ENCODE data around the gene OR2M7. TPM values are rescaled to one million over a fixed set of nuclear protein-coding genes. Genes with fewer than 3 reads are reported as not detected.

Gene OR2M7
- polyA plus RNA-seq, 2 of the 4 experiments (the other 2 are of a cell fraction): not detected

DNA sequence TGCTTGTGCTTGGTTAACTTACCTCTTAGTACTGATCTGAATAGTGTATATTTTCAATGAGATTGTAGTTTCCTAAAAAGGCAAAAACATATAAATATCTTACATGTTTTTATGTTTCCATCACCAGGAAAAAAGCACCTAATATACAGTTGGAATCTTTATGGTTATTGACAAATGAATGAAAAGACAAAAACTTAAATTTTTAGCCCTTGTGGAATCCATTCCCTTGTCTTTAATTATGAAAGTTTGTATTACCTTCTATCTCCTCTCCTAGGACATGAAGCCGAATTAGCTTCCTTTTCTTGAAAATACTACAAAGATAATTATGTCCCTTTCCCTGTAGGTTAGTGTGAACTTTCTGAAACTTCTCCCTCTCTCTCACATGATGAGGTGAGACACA lies 21.0 kb downstream of the OR2M7 start, which contains the start of gene OR2T12:
Gene OR2T12, minus strand, starts transcription at position 101 of the 400 bp plus-strand sequence. CDS start 7,846 bp downstream, outside the sequence.
- ATAC-seq (no peak), DNase-seq (ENCODE audit: low read depth in 1 of 2, low spot score in 1 of 2) (no peak), FAIRE-seq (no peak)
- no peak within 1 kb of the TSS for H3K4me3 ChIP-seq
- 3% methylated on average over 1 of the region's 1 CpG for WGBS (ENCODE audit: missing lambda C conversion rate)
- CTCF ChIA-PET: no interaction called here
- POLR2A ChIA-PET: no interaction called here
- H3K27ac ChIP-seq: no peak within 1 kb of the TSS
- no peaks in the 10 kb centered on the region; the same call in 2 of the 3 replicates for H3K9me3 ChIP-seq
- no peaks in the 10 kb centered on the region for H3K4me1 ChIP-seq
- H3K4me2 ChIP-seq: no peak within 1 kb of the TSS
- TF ChIP-seq ZC3H11A (IDR thresholded peaks at IDR 0.05) (no peak), ESRRA (IDR thresholded peaks at IDR 0.05; ENCODE audit: borderline replicate concordance, low read length) (no peak), MAZ (IDR thresholded peaks at IDR 0.05; ENCODE audit: borderline replicate concordance, low read depth, low read length) (no peak), TFCP2L1 (CRISPR knock-in tag; IDR thresholded peaks at IDR 0.05) (no peak), RNF2 (IDR thresholded peaks at IDR 0.05; ENCODE audit: borderline replicate concordance, low read depth) (no peak), JUNB (IDR thresholded peaks at IDR 0.05) (no peak), MAFK (IDR thresholded peaks at IDR 0.05; ENCODE audit: partially characterized antibody) (no peak), KDM1A (IDR thresholded peaks at IDR 0.05; ENCODE audit: low read depth) (no peak), SREBF2 (IDR thresholded peaks at IDR 0.05) (no peak), RAD21 (conservative IDR thresholded peaks at IDR 0.05 in 1 of 2, IDR thresholded peaks at IDR 0.05 in 1 of 2) (no peak), MYC (IDR thresholded peaks at IDR 0.05; ENCODE audit: borderline replicate concordance, low read length) (no peak), RARB (CRISPR knock-in tag; IDR thresholded peaks at IDR 0.05) (no peak)
- TF ChIP-seq, protein P1, sequence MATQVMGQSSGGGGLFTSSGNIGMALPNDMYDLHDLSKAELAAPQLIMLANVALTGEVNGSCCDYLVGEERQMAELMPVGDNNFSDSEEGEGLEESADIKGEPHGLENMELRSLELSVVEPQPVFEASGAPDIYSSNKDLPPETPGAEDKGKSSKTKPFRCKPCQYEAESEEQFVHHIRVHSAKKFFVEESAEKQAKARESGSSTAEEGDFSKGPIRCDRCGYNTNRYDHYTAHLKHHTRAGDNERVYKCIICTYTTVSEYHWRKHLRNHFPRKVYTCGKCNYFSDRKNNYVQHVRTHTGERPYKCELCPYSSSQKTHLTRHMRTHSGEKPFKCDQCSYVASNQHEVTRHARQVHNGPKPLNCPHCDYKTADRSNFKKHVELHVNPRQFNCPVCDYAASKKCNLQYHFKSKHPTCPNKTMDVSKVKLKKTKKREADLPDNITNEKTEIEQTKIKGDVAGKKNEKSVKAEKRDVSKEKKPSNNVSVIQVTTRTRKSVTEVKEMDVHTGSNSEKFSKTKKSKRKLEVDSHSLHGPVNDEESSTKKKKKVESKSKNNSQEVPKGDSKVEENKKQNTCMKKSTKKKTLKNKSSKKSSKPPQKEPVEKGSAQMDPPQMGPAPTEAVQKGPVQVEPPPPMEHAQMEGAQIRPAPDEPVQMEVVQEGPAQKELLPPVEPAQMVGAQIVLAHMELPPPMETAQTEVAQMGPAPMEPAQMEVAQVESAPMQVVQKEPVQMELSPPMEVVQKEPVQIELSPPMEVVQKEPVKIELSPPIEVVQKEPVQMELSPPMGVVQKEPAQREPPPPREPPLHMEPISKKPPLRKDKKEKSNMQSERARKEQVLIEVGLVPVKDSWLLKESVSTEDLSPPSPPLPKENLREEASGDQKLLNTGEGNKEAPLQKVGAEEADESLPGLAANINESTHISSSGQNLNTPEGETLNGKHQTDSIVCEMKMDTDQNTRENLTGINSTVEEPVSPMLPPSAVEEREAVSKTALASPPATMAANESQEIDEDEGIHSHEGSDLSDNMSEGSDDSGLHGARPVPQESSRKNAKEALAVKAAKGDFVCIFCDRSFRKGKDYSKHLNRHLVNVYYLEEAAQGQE (IDR thresholded peaks at IDR 0.05): no peak
- TF ChIP-seq, protein P2, sequence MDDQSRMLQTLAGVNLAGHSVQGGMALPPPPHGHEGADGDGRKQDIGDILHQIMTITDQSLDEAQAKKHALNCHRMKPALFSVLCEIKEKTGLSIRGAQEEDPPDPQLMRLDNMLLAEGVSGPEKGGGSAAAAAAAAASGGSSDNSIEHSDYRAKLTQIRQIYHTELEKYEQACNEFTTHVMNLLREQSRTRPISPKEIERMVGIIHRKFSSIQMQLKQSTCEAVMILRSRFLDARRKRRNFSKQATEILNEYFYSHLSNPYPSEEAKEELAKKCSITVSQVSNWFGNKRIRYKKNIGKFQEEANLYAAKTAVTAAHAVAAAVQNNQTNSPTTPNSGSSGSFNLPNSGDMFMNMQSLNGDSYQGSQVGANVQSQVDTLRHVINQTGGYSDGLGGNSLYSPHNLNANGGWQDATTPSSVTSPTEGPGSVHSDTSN (IDR thresholded peaks at IDR 0.05): no peak
- TF ChIP-seq, protein P3, sequence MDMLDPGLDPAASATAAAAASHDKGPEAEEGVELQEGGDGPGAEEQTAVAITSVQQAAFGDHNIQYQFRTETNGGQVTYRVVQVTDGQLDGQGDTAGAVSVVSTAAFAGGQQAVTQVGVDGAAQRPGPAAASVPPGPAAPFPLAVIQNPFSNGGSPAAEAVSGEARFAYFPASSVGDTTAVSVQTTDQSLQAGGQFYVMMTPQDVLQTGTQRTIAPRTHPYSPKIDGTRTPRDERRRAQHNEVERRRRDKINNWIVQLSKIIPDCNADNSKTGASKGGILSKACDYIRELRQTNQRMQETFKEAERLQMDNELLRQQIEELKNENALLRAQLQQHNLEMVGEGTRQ (IDR thresholded peaks at IDR 0.05): no peak
- TF ChIP-seq, protein P4, sequence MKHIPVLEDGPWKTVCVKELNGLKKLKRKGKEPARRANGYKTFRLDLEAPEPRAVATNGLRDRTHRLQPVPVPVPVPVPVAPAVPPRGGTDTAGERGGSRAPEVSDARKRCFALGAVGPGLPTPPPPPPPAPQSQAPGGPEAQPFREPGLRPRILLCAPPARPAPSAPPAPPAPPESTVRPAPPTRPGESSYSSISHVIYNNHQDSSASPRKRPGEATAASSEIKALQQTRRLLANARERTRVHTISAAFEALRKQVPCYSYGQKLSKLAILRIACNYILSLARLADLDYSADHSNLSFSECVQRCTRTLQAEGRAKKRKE (CRISPR knock-in tag; IDR thresholded peaks at IDR 0.05; ENCODE audit: low read depth): no peak

DNA sequence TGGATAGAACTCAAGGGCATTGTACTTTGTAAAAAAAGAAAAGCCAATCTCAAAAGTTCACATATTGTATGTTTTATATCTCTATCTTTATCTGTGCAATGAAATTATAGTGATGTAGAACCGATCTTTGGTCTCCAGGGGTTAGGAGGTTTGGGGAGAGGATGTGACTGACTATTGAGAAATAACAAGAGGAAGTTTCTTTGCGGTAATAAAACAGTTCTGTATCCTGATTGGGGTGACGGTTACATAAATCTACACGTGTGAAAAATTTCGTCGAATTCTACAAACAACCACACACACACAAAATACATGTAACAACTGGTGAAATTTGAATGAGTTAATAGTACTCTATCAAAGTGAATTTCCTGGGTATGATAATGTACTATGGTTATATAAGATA lies 36.0 kb downstream of the OR2M7 start:
- Histone ChIP-seq H3K4me3 (no peak overlapping the region), H3K9me3 (peaks cover 3% of the 10 kb centered on the region; the same call in 1 of the 3 replicates), H3K4me1 (no peaks in the 10 kb centered on the region), H3K27ac (no peak overlapping the region), H3K4me2 (no peak overlapping the region)
- DNase-seq (ENCODE audit: low read depth in 1 of 2, low spot score in 1 of 2) (no peak), ATAC-seq (no peak), FAIRE-seq (no peak)
- WGBS (ENCODE audit: missing lambda C conversion rate): 2% methylated on average over 6 of the region's 6 CpGs
- ChIA-PET POLR2A (no interaction called here), CTCF (no interaction called here)
- TF ChIP-seq, protein P5, sequence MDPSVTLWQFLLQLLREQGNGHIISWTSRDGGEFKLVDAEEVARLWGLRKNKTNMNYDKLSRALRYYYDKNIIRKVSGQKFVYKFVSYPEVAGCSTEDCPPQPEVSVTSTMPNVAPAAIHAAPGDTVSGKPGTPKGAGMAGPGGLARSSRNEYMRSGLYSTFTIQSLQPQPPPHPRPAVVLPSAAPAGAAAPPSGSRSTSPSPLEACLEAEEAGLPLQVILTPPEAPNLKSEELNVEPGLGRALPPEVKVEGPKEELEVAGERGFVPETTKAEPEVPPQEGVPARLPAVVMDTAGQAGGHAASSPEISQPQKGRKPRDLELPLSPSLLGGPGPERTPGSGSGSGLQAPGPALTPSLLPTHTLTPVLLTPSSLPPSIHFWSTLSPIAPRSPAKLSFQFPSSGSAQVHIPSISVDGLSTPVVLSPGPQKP (IDR thresholded peaks at IDR 0.05; ENCODE audit: low read depth, low read length): no peak
- TF ChIP-seq KDM1A (IDR thresholded peaks at IDR 0.05; ENCODE audit: low read depth) (no peak), RARB (CRISPR knock-in tag; IDR thresholded peaks at IDR 0.05) (no peak), SMC3 (IDR thresholded peaks at IDR 0.05) (no peak), BHLHE40 (IDR thresholded peaks at IDR 0.05; ENCODE audit: low read depth, low read length) (no peak), FOSL2 (IDR thresholded peaks at IDR 0.05) (no peak), FOSL2 (CRISPR knock-in tag; IDR thresholded peaks at IDR 0.05) (no peak), FOXS1 (CRISPR knock-in tag; IDR thresholded peaks at IDR 0.05) (no peak), NFE2L2 (conservative IDR thresholded peaks at IDR 0.05; ENCODE audit: low read length) (no peak), CBX2 (IDR thresholded peaks at IDR 0.05; ENCODE audit: borderline replicate concordance, low read depth) (no peak), POLR2AphosphoS2 (conservative IDR thresholded peaks at IDR 0.05; ENCODE audit: low read length) (no peak), EP300 (IDR thresholded peaks at IDR 0.05) (no peak), ZSCAN20 (CRISPR knock-in tag; IDR thresholded peaks at IDR 0.05) (no peak), RNF2 (IDR thresholded peaks at IDR 0.05; ENCODE audit: borderline replicate concordance, low read depth) (no peak)
- TF ChIP-seq, protein P3 (IDR thresholded peaks at IDR 0.05): no peak
- TF ChIP-seq, protein P6, sequence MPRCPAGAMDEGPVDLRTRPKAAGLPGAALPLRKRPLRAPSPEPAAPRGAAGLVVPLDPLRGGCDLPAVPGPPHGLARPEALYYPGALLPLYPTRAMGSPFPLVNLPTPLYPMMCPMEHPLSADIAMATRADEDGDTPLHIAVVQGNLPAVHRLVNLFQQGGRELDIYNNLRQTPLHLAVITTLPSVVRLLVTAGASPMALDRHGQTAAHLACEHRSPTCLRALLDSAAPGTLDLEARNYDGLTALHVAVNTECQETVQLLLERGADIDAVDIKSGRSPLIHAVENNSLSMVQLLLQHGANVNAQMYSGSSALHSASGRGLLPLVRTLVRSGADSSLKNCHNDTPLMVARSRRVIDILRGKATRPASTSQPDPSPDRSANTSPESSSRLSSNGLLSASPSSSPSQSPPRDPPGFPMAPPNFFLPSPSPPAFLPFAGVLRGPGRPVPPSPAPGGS (IDR thresholded peaks at IDR 0.05): no peak

Data from A549 (cell line).